Mucosa of descending colon (tissue), 3 donors: ENCODE measurements around the gene DAP. TPM values are rescaled to one million over a fixed set of nuclear protein-coding genes. Genes with fewer than 3 reads are reported as not detected.

Source experiments
- ATAC-seq: fragments of 200-7000 bp; cut with Tn5 transposase; one replicate; pipeline ENCODE4 v1.9.1; 2020; ENCODE audit warnings: mild to moderate bottlenecking, moderate library complexity
- DNase-seq, 3 donors: peaks; one replicate each; pipeline ENCODE4 v3.0.0-alpha.2; 2020
- H3K36me3 ChIP-seq: fragments of 200-600 bp; one replicate; pipeline ENCODE4 v1.8.0; 2021; ENCODE audit warnings: low read depth, mild to moderate bottlenecking
- H3K4me1 ChIP-seq: fragments of 200-600 bp; one replicate; pipeline ENCODE4 v1.8.0; 2021; ENCODE audit warnings: low read depth, mild to moderate bottlenecking
- H3K4me3 ChIP-seq: fragments of 200-600 bp; one replicate; pipeline ENCODE4 v1.8.0; 2021; ENCODE audit warnings: mild to moderate bottlenecking
- H3K9me3 ChIP-seq: fragments of 200-600 bp; one replicate; pipeline ENCODE4 v1.8.0; 2021; ENCODE audit warnings: mild to moderate bottlenecking
- intact Hi-C, 2 donors: fragments of 100-400 bp; cut with DNase I in 1 of 2; cut with micrococcal nuclease in 1 of 2; formaldehyde crosslinking; loops; one replicate each; pipeline versions ENCODE4 v1.11.0 to v1.11.1; 2022; cut with DNase I, micrococcal nuclease
- total RNA-seq, 3 donors: library from RNA; stranded (reverse); fragmentation: NEBNext Ultra II Directional in 2 of 3; extraction: Animal tissue kit (Norgen Biotek cat#: 25700) in 2 of 3; gene quantifications; one replicate each; pipeline versions ENCODE4 v1.2.1 to v1.2.4, GENCODE V29; 2021 to 2023
- TF ChIP-seq, protein P1 (sequence below): fragments of 200-600 bp; IDR thresholded peaks from one replicate; pipeline ENCODE4 v1.8.0; 2022; ENCODE audit warnings: antibody characterized with exemption, mild to moderate bottlenecking
- donor health status: DM: no; HTN: no; CAD: no; lungs with moderate emphysema.
- donor health status: DM: no; HTN: no; CAD: no.
- donor health status: DM: no; HTN: yes; CAD: no.

DAP gene
- total RNA-seq, 3 donors from 2014 or later = 63.7 to 125 (median 109) TPM

- Histone ChIP-seq H3K9me3 (no peaks in the 10 kb centered on the region), H3K4me3 (no peak overlapping the region), H3K4me1 (no peaks in the 10 kb centered on the region), H3K36me3 (no peaks in the 10 kb centered on the region)
- TF ChIP-seq, protein P1, sequence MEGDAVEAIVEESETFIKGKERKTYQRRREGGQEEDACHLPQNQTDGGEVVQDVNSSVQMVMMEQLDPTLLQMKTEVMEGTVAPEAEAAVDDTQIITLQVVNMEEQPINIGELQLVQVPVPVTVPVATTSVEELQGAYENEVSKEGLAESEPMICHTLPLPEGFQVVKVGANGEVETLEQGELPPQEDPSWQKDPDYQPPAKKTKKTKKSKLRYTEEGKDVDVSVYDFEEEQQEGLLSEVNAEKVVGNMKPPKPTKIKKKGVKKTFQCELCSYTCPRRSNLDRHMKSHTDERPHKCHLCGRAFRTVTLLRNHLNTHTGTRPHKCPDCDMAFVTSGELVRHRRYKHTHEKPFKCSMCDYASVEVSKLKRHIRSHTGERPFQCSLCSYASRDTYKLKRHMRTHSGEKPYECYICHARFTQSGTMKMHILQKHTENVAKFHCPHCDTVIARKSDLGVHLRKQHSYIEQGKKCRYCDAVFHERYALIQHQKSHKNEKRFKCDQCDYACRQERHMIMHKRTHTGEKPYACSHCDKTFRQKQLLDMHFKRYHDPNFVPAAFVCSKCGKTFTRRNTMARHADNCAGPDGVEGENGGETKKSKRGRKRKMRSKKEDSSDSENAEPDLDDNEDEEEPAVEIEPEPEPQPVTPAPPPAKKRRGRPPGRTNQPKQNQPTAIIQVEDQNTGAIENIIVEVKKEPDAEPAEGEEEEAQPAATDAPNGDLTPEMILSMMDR = no peak
- no peak for ATAC-seq
- intact Hi-C loops = no loop called here
- DNase-seq = no peak
Observed at GRCh38 chr5:10680876-10681481, 80.1 kb downstream of the DAP start.

DNA sequence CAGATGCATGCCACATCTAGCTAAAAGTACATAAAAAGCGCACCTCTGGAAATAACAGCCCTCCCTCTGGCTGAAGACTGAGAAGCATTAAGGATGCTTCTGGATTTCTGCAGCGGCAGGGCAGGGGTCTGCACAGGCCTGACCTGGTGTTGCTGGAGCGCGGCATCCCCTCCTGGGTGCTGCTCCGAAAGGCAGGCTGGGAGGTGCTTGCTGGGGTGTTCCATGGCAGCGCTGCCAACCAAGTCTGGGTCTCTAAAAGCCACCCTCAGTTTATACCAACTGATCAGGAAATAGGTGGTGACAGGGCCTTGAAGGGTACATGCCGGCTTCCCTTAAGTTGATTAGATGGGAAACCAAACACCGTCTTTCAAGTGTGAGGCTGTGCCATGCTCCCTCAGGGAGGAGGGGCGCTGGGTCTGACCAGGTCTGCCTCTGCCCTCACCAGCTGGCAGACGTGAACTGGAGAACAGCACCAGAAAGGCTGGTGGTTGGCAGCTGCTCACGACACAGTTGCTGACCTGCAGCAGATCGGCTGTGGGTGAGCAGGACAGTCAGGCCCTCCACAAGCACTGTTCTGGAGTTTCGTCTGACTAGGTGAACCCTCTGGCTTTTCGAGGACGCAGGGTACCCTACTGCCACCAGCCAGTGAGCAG, 81.6 kb downstream of the DAP start:
- no peaks in the 10 kb centered on the region for H3K36me3 ChIP-seq
- no peak overlapping the region for H3K4me3 ChIP-seq
- no peaks in the 10 kb centered on the region for H3K4me1 ChIP-seq
- ATAC-seq (no peak), DNase-seq (no peak)
- intact Hi-C loops = no loop called here
- H3K9me3 ChIP-seq = no peaks in the 10 kb centered on the region
- TF ChIP-seq, protein P1 = no peak

DNA sequence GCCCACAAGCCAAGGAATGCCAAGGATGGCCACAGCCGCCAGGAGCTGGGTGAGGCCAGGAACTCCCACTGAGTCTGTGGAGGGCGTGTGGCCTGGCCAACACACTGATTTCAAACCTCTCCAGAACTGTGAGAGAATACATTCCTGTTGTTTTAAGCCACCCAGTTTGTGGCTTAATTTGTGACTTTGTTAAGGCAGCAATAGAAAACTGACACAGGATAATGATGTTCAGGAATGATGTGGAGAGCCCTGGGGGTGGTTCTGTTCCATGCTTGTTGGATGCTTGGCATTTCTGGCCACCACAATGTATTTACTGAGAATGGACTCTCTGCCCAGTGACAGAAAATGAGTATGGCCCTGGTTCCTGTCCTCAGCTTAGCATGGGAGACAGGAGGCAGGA, 82.8 kb downstream of the DAP start:
- no peaks in the 10 kb centered on the region for H3K4me1 ChIP-seq
- no peaks in the 10 kb centered on the region for H3K9me3 ChIP-seq
- H3K4me3 ChIP-seq = no peak overlapping the region
- DNase-seq (no peak), ATAC-seq (no peak)
- intact Hi-C loops = no loop called here
- TF ChIP-seq, protein P1 = no peak
- no peaks in the 10 kb centered on the region for H3K36me3 ChIP-seq

GRCh38 chr5:10677533-10677932, 83.5 kb downstream of the DAP start:
- TF ChIP-seq, protein P1 = no peak
- H3K4me3 ChIP-seq = no peak overlapping the region
- DNase-seq (no peak), ATAC-seq (no peak)
- H3K36me3 ChIP-seq = no peaks in the 10 kb centered on the region
- intact Hi-C loops = no loop called here
- H3K9me3 ChIP-seq = no peaks in the 10 kb centered on the region
- no peaks in the 10 kb centered on the region for H3K4me1 ChIP-seq

DNA sequence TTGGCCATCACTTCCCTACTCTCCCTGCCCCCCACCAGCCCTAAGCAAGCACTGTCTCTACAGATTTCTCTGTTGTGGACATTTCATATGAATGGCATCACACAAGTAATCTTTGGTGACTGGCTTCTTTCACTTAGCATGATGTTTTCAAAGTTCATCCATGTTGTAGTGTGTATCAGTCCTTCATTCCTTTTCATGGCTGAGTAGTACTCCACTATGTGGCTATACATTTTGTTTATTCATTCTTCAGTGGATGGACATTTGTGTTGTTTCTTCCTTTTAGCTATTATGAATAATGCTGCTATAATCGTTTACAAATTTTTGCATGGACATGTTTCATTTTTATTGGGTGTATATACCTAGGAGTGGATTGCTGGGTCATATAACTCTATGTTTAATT, 84.1 kb downstream of the DAP start:
- Histone ChIP-seq H3K4me3 (no peak overlapping the region), H3K9me3 (no peaks in the 10 kb centered on the region), H3K36me3 (no peaks in the 10 kb centered on the region), H3K4me1 (no peaks in the 10 kb centered on the region)
- ATAC-seq (no peak), DNase-seq (no peak)
- TF ChIP-seq, protein P1 = no peak
- intact Hi-C loops = no loop called here
